IMR-90 (cell line): ENCODE results near the gene ATP4B. TPM values are rescaled to one million over a fixed set of nuclear protein-coding genes. Genes with fewer than 3 reads are reported as not detected.

Source experiments
- ATAC-seq: fragments of 200-7000 bp; cut with Tn5 transposase; 2 replicates; pipeline ENCODE4 v1.9.1; 2020; ENCODE audit warnings: low read depth, mild to moderate bottlenecking, moderate library complexity
- BruUV-seq: library from RNA; stranded (reverse); fragments of 400-500 nt; replicated peaks from 2 replicates; lab custom pipeline; 2021; lab: Mats Ljungman, UMichigan
- CTCF ChIA-PET: fragments of 300-600 bp; formaldehyde crosslinking; extraction: SDS; loops from one replicate; lab custom pipeline; 2021; ENCODE audit warnings: antibody characterized with exemption; lab: Yijun Ruan, JAX
- POLR2A ChIA-PET: fragments of 300-600 bp; sonication (Branson Sonifier 250); formaldehyde crosslinking; loops from one replicate; lab custom pipeline; 2022; ENCODE audit warnings: antibody characterized with exemption; ENCODE audit not compliant: unreplicated experiment; lab: Charles Lee
- DNase-seq: peaks from one replicate; pipeline ENCODE4 v3.0.0; 2013
- H2AFZ ChIP-seq: replicated peaks from 2 replicates; pipeline ENCODE3; 2013; ENCODE audit warnings: low read length, mild to moderate bottlenecking; ENCODE audit not compliant: poor library complexity
- H2AK5ac ChIP-seq: 2 replicates; pipeline ENCODE4 v1.6.1; 2013; ENCODE audit warnings: low read depth, low read length, inconsistent platforms
- H2AK9ac ChIP-seq: replicated peaks from 2 replicates; pipeline ENCODE3; 2013; ENCODE audit warnings: mild to moderate bottlenecking, low read depth, low read length, moderate library complexity; ENCODE audit not compliant: poor library complexity
- H2BK120ac ChIP-seq: 2 replicates; pipeline ENCODE4 v1.6.1; 2013; ENCODE audit warnings: low read depth, low read length, inconsistent platforms
- H2BK15ac ChIP-seq: 3 replicates; pipeline ENCODE4 v1.6.1; 2013; ENCODE audit warnings: low read depth, low read length, inconsistent platforms
- H2BK20ac ChIP-seq: 2 replicates; pipeline ENCODE4 v1.6.1; 2013; ENCODE audit warnings: low read depth, mild to moderate bottlenecking, inconsistent platforms, low read length, moderate library complexity
- H2BK5ac ChIP-seq: 2 replicates; pipeline ENCODE4 v1.6.1; 2013; ENCODE audit warnings: mild to moderate bottlenecking, low read depth, low read length, inconsistent platforms; ENCODE audit not compliant: poor library complexity, severe bottlenecking
- H3K14ac ChIP-seq: replicated peaks from 2 replicates; pipeline ENCODE4 v1.6.1; 2013; ENCODE audit warnings: low read depth, low read length, inconsistent platforms
- H3K18ac ChIP-seq: 2 replicates; pipeline ENCODE4 v1.6.1; 2013; ENCODE audit warnings: low read depth, low read length, control low read depth
- H3K23ac ChIP-seq: 2 replicates; pipeline ENCODE4 v1.6.1; 2013; ENCODE audit warnings: low read depth, low read length, inconsistent platforms
- H3K27ac ChIP-seq: 2 replicates; pipeline ENCODE4 v1.5.1; 2013; ENCODE audit warnings: mild to moderate bottlenecking, control low read depth, low read length; ENCODE audit not compliant: insufficient read depth
- H3K27me3 ChIP-seq: 2 replicates; pipeline ENCODE4 v1.6.1; 2013; ENCODE audit warnings: low read length; ENCODE audit not compliant: control insufficient read depth, insufficient read depth
- H3K36me3 ChIP-seq: 2 replicates; pipeline ENCODE4 v1.6.1; 2013; ENCODE audit warnings: low read length, mixed read lengths; ENCODE audit not compliant: control insufficient read depth, insufficient read depth
- H3K4ac ChIP-seq: 2 replicates; pipeline ENCODE4 v1.6.1; 2013; ENCODE audit warnings: low read depth, low read length, inconsistent platforms
- H3K4me1 ChIP-seq: 2 replicates; pipeline ENCODE4 v1.6.1; 2013; ENCODE audit warnings: low read length, mixed read lengths; ENCODE audit not compliant: control insufficient read depth, insufficient read depth
- H3K4me2 ChIP-seq: 2 replicates; pipeline ENCODE4 v1.6.1; 2013; ENCODE audit warnings: low read depth, mild to moderate bottlenecking, control low read depth, low read length, moderate library complexity
- H3K4me3 ChIP-seq: 2 replicates; pipeline ENCODE4 v1.5.1; 2013; ENCODE audit warnings: low read depth, mild to moderate bottlenecking, control low read depth, low read length, moderate library complexity; ENCODE audit not compliant: insufficient read depth
- H3K56ac ChIP-seq: 2 replicates; pipeline ENCODE4 v1.6.1; 2013; ENCODE audit warnings: low read length, inconsistent platforms; ENCODE audit not compliant: insufficient read depth; ENCODE audit errors: extremely low read depth
- H3K79me1 ChIP-seq, 2 experiments: 2 replicates each; pipeline ENCODE4 v1.6.1; 2013; ENCODE audit warnings: low read length in 2 of 2, inconsistent platforms in 1 of 2, low read depth in 1 of 2
- H3K9ac ChIP-seq: 2 replicates; pipeline ENCODE4 v1.6.1; 2013; ENCODE audit warnings: low read depth, low read length, control low read depth
- H3K9me1 ChIP-seq: 2 replicates; pipeline ENCODE4 v1.6.1; 2013; ENCODE audit warnings: low read length, inconsistent platforms; ENCODE audit not compliant: insufficient read depth
- H3K9me3 ChIP-seq: 2 replicates; pipeline ENCODE4 v1.6.1; 2013; ENCODE audit warnings: low read length; ENCODE audit not compliant: control insufficient read depth, insufficient read depth
- H4K20me1 ChIP-seq: 2 replicates; pipeline ENCODE4 v1.6.1; 2013; ENCODE audit warnings: low read length, inconsistent platforms; ENCODE audit not compliant: insufficient read depth
- H4K5ac ChIP-seq: 2 replicates; pipeline ENCODE4 v1.6.1; 2013; ENCODE audit warnings: mild to moderate bottlenecking, low read depth, low read length, control low read depth
- H4K8ac ChIP-seq, 2 experiments: 2 replicates each; pipeline ENCODE4 v1.6.1; 2013; ENCODE audit warnings: low read depth in 2 of 2, low read length in 2 of 2, control low read depth in 1 of 2, inconsistent platforms in 1 of 2
- H4K91ac ChIP-seq: 2 replicates; pipeline ENCODE4 v1.6.1; 2013; ENCODE audit warnings: low read depth, low read length, inconsistent platforms; ENCODE audit not compliant: insufficient read depth
- BHLHE40 ChIP-seq: fragments of 150-350 bp; IDR thresholded peaks from 2 replicates; pipeline ENCODE4 v1.6.1; 2016; ENCODE audit warnings: mild to moderate bottlenecking, low read depth, low read length
- CEBPB ChIP-seq: IDR thresholded peaks from 2 replicates; pipeline ENCODE4 v1.6.1; 2012; ENCODE audit warnings: low read depth, low read length, improper control_type of control experiment
- CHD1 ChIP-seq: IDR thresholded peaks from 2 replicates; pipeline ENCODE4 v1.6.1; 2012; ENCODE audit warnings: low read depth, low read length, improper control_type of control experiment
- ELK1 ChIP-seq: fragments of 150-350 bp; IDR thresholded peaks from 2 replicates; pipeline ENCODE4 v1.6.1; 2016; ENCODE audit warnings: low read depth, mild to moderate bottlenecking, low read length, moderate library complexity, borderline replicate concordance
- FOS ChIP-seq: fragments of 150-350 bp; IDR thresholded peaks from 2 replicates; pipeline ENCODE4 v1.6.1; 2016; ENCODE audit warnings: low read depth, low read length
- MAFK ChIP-seq: IDR thresholded peaks from 2 replicates; pipeline ENCODE4 v1.6.1; 2012; ENCODE audit warnings: low read depth, low read length, improper control_type of control experiment
- MAZ ChIP-seq: IDR thresholded peaks from 2 replicates; pipeline ENCODE4 v1.6.1; 2012; ENCODE audit warnings: low read depth, mild to moderate bottlenecking, low read length, improper control_type of control experiment, moderate library complexity, borderline replicate concordance
- MXI1 ChIP-seq: IDR thresholded peaks from 2 replicates; pipeline ENCODE4 v1.6.1; 2012; ENCODE audit warnings: low read depth, mild to moderate bottlenecking, low read length, moderate library complexity, borderline replicate concordance
- NFE2L2 ChIP-seq: fragments of 150-350 bp; IDR thresholded peaks from 2 replicates; pipeline ENCODE4 v1.6.1; 2016; ENCODE audit warnings: low read depth, mild to moderate bottlenecking, low read length
- POLR2A ChIP-seq: IDR thresholded peaks from 2 replicates; pipeline ENCODE4 v1.6.1; 2012; ENCODE audit warnings: mild to moderate bottlenecking, low read depth, low read length
- RCOR1 ChIP-seq: IDR thresholded peaks from 2 replicates; pipeline ENCODE4 v1.6.1; 2012; ENCODE audit warnings: mild to moderate bottlenecking, low read length, improper control_type of control experiment; ENCODE audit not compliant: insufficient replicate concordance
- RFX5 ChIP-seq: IDR thresholded peaks from 2 replicates; pipeline ENCODE4 v1.8.0; 2012; ENCODE audit warnings: low read depth, mild to moderate bottlenecking, low read length, moderate library complexity
- SMC3 ChIP-seq: fragments of 150-350 bp; IDR thresholded peaks from 2 replicates; pipeline ENCODE4 v1.6.1; 2016; ENCODE audit warnings: low read depth, mild to moderate bottlenecking, antibody characterized with exemption, low read length, moderate library complexity
- WGBS, 2 experiments: methylation state at CpG; one replicate each; pipeline versions ENCODE4 v1.1.5 to v1.1.7; 2013; ENCODE audit warnings: missing lambda C conversion rate in 2 of 2; ENCODE audit not compliant: insufficient read length in 1 of 2; ENCODE audit errors: extremely low coverage in 2 of 2; 5-methylcytosine and 5-hydroxymethylcytosine counted together
- dilution Hi-C: fragments of 300-500 bp; cut with HindIII; formaldehyde crosslinking; loops from one replicate; pipeline ENCODE4 v1.14.3; 2018; ENCODE audit warnings: low sequenced_read_pairs; ENCODE audit not compliant: unreplicated experiment
- in situ Hi-C: fragments of 300-500 bp; cut with MboI; formaldehyde crosslinking; loops from 3 replicates; pipeline ENCODE4 v1.14.3; 2019; ENCODE audit warnings: low sequenced_read_pairs, inconsistent platforms, mixed read lengths
- intact Hi-C: fragments of 100-400 bp; cut with micrococcal nuclease; formaldehyde crosslinking; loops from 2 replicates; pipeline ENCODE4 v1.10.0; 2022
- polyA plus RNA-seq, 3 experiments: library from polyadenylated mRNA; depleted of rRNA; stranded (reverse); fragments of >200 nt; gene quantifications; 2 replicates each; pipeline ENCODE4 v1.2.3, GENCODE V29; 2012; ENCODE audit warnings: low replicate concordance in 1 of 3
- total RNA-seq: library from RNA; depleted of rRNA; stranded (reverse); fragments of >200 nt; gene quantifications from 2 replicates; pipeline ENCODE4 v1.2.3, GENCODE V29; 2012
- TF ChIP-seq, protein P1 (sequence below): conservative IDR thresholded peaks from 2 replicates; pipeline ENCODE4 v1.5.1; 2012; ENCODE audit warnings: mild to moderate bottlenecking, low read depth, low read length, improper control_type of control experiment
- TF ChIP-seq, protein P2 (sequence below): fragments of 150-350 bp; IDR thresholded peaks from 2 replicates; pipeline ENCODE4 v1.6.1; 2017; ENCODE audit warnings: mild to moderate bottlenecking, antibody characterized with exemption, low read length, low read depth

The ATP4B gene
- total and polyA plus RNA-seq, 2 of the 4 experiments (the other 2 are of a cell fraction): not detected

GRCh38 chr13:113632706-113633484 lies 25.1 kb downstream of the ATP4B start:
- H3K27ac ChIP-seq: no peak overlapping the region
- ChIA-PET CTCF (no interaction called here), POLR2A (no interaction called here)
- H4K91ac ChIP-seq: no peak overlapping the region
- no peak overlapping the region for H2AK9ac ChIP-seq
- no peaks in the 10 kb centered on the region for H3K27me3 ChIP-seq
- peaks cover 24 to 69% of the 10 kb centered on the region in 2 experiments for H3K79me1 ChIP-seq
- H3K4me2 ChIP-seq: no peak overlapping the region
- no peak overlapping the region for H3K4me3 ChIP-seq
- no peak overlapping the region for H2BK15ac ChIP-seq
- no peak overlapping the region for H3K14ac ChIP-seq
- peaks cover 18% of the 10 kb centered on the region; the same call in 1 of the 2 replicates for H4K20me1 ChIP-seq
- H4K8ac ChIP-seq: no peak overlapping the region
- no peaks in the 10 kb centered on the region for H3K4me1 ChIP-seq
- H2BK20ac ChIP-seq: no peak overlapping the region
- H2AFZ ChIP-seq: no peak overlapping the region
- no TSS peak for BruUV-seq
- H2AK5ac ChIP-seq: no peak overlapping the region
- H3K4ac ChIP-seq: no peak overlapping the region
- H4K5ac ChIP-seq: no peak overlapping the region
- H3K18ac ChIP-seq: no peak overlapping the region
- DNase-seq: no peak
- H3K36me3 ChIP-seq: peaks cover 66% of the 10 kb centered on the region
- in situ Hi-C loops: no loop called here
- H3K9me3 ChIP-seq: no peaks in the 10 kb centered on the region
- WGBS, 2 experiments: 95% methylated on average over 21 of the region's 38 CpGs; no CpG with 5 or more reads in 1 of the 2 experiments
- no peak overlapping the region for H3K9ac ChIP-seq
- dilution Hi-C loops: no loop called here
- ATAC-seq: no peak
- no peak overlapping the region for H3K23ac ChIP-seq
- H2BK5ac ChIP-seq: no peak overlapping the region
- no peak overlapping the region for H2BK120ac ChIP-seq
- H3K9me1 ChIP-seq: peaks cover 15% of the 10 kb centered on the region
- no peak overlapping the region for H3K56ac ChIP-seq
- intact Hi-C loops: no loop called here
- TF ChIP-seq SMC3: no peak
- TF ChIP-seq MAFK: no peak
- TF ChIP-seq BHLHE40: no peak
- TF ChIP-seq, protein P1, sequence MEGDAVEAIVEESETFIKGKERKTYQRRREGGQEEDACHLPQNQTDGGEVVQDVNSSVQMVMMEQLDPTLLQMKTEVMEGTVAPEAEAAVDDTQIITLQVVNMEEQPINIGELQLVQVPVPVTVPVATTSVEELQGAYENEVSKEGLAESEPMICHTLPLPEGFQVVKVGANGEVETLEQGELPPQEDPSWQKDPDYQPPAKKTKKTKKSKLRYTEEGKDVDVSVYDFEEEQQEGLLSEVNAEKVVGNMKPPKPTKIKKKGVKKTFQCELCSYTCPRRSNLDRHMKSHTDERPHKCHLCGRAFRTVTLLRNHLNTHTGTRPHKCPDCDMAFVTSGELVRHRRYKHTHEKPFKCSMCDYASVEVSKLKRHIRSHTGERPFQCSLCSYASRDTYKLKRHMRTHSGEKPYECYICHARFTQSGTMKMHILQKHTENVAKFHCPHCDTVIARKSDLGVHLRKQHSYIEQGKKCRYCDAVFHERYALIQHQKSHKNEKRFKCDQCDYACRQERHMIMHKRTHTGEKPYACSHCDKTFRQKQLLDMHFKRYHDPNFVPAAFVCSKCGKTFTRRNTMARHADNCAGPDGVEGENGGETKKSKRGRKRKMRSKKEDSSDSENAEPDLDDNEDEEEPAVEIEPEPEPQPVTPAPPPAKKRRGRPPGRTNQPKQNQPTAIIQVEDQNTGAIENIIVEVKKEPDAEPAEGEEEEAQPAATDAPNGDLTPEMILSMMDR: no peak
- TF ChIP-seq ELK1: no peak
- TF ChIP-seq MXI1: no peak
- TF ChIP-seq POLR2A: no peak
- no peak for TF ChIP-seq CHD1
- no peak for TF ChIP-seq RCOR1
- TF ChIP-seq, protein P2, sequence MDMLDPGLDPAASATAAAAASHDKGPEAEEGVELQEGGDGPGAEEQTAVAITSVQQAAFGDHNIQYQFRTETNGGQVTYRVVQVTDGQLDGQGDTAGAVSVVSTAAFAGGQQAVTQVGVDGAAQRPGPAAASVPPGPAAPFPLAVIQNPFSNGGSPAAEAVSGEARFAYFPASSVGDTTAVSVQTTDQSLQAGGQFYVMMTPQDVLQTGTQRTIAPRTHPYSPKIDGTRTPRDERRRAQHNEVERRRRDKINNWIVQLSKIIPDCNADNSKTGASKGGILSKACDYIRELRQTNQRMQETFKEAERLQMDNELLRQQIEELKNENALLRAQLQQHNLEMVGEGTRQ: no peak
- TF ChIP-seq NFE2L2: no peak
- no peak for TF ChIP-seq MAZ
- TF ChIP-seq CEBPB: no peak
- TF ChIP-seq FOS: no peak
- no peak for TF ChIP-seq RFX5
